Panc1 (cell line): ENCODE measurements around the gene ROR1. TPM values are rescaled to one million over a fixed set of nuclear protein-coding genes. Genes with fewer than 3 reads are reported as not detected.

ENCODE experiments used
- ATAC-seq: fragments of 200-7000 bp; cut with Tn5 transposase; 2 replicates; pipeline ENCODE4 v1.9.1; 2020; ENCODE audit warnings: mild to moderate bottlenecking, moderate library complexity
- BruUV-seq: library from RNA; stranded (reverse); fragments of 400-500 nt; replicated peaks from 2 replicates; lab custom pipeline; 2021; lab: Mats Ljungman, UMichigan
- CTCF ChIA-PET: fragments of 300-600 bp; sonication (Branson Sonifier 250); formaldehyde crosslinking; loops from one replicate; lab custom pipeline; 2022; ENCODE audit warnings: antibody characterized with exemption; lab: Charles Lee
- POLR2A ChIA-PET: fragments of 300-600 bp; sonication (Branson Sonifier 250); formaldehyde crosslinking; loops from one replicate; lab custom pipeline; 2022; ENCODE audit warnings: antibody characterized with exemption; lab: Charles Lee
- DNase-seq: peaks from one replicate; pipeline ENCODE4 v3.0.0-alpha.2; 2010; ENCODE audit warnings: low read depth, low spot score
- H3K27ac ChIP-seq: 2 replicates; pipeline ENCODE4 v1.5.1; 2011; ENCODE audit warnings: mild to moderate bottlenecking, low read length, inconsistent platforms
- H3K27me3 ChIP-seq: fragments of 200-500 bp; sonication (Bioruptor generic); 2 replicates; pipeline ENCODE4 v1.6.0; 2014; ENCODE audit warnings: low read length, inconsistent platforms; ENCODE audit not compliant: control insufficient read depth, insufficient read depth
- H3K36me3 ChIP-seq: fragments of 200-500 bp; sonication (Bioruptor generic); 2 replicates; pipeline ENCODE4 v1.5.1; 2014; ENCODE audit warnings: inconsistent platforms, mild to moderate bottlenecking, low read length, moderate library complexity; ENCODE audit not compliant: control insufficient read depth, insufficient read depth
- H3K4me1 ChIP-seq: 2 replicates; pipeline ENCODE4 v1.5.1; 2011; ENCODE audit warnings: inconsistent platforms, mild to moderate bottlenecking, low read length, moderate library complexity; ENCODE audit not compliant: control insufficient read depth, insufficient read depth
- H3K4me3 ChIP-seq, 2 experiments: 2 replicates each; pipeline ENCODE4 v1.5.1; 2011 to 2012; ENCODE audit warnings: low read depth in 2 of 2, low read length in 2 of 2, mild to moderate bottlenecking in 2 of 2, inconsistent platforms in 1 of 2, moderate library complexity in 1 of 2
- H3K9me3 ChIP-seq: fragments of 200-500 bp; sonication (Bioruptor generic); 2 replicates; pipeline ENCODE4 v1.5.1; 2014; ENCODE audit warnings: low read depth, mild to moderate bottlenecking, inconsistent platforms, low read length, moderate library complexity; ENCODE audit not compliant: control insufficient read depth, insufficient read depth
- CTCF ChIP-seq: fragments of 450-650 bp; IDR thresholded peaks from 2 replicates; pipeline ENCODE4 v1.5.1; 2017; ENCODE audit warnings: mild to moderate bottlenecking
- POLR2AphosphoS5 ChIP-seq: IDR thresholded peaks from 2 replicates; pipeline ENCODE4 v1.6.1; 2012; ENCODE audit warnings: mild to moderate bottlenecking, low read depth, low read length, moderate library complexity
- REST ChIP-seq, 2 experiments: IDR thresholded peaks; 2 replicates each; pipeline ENCODE4 v1.6.1; 2011 to 2012; ENCODE audit warnings: low read depth in 2 of 2, control low read depth in 1 of 2, low read length in 1 of 2, mild to moderate bottlenecking in 1 of 2, moderate library complexity in 1 of 2; ENCODE audit not compliant: insufficient read depth in 1 of 2
- SIN3A ChIP-seq: IDR thresholded peaks from 2 replicates; pipeline ENCODE4 v1.6.1; 2012; ENCODE audit warnings: low read depth, mild to moderate bottlenecking, low read length, moderate library complexity, borderline replicate concordance; ENCODE audit not compliant: insufficient read depth
- TCF7L2 ChIP-seq: IDR thresholded peaks from 2 replicates; pipeline ENCODE4 v1.6.1; 2011; ENCODE audit warnings: mild to moderate bottlenecking, low read depth, low read length, inconsistent platforms
- in situ Hi-C: cut with HindIII; loops from 2 replicates; pipeline ENCODE4 v1.10.0; 2016; ENCODE audit warnings: low sequenced_read_pairs, low pct_unique_long_range_greater_than_20kb
- intact Hi-C: fragments of 100-400 bp; cut with micrococcal nuclease; formaldehyde crosslinking; loops from one replicate; pipeline ENCODE4 v1.10.0; 2022; ENCODE audit not compliant: unreplicated experiment
- total RNA-seq: library from RNA; stranded (reverse); gene quantifications from one replicate; pipeline ENCODE4 v1.2.1, GENCODE V29; 2021; ENCODE audit not compliant: unreplicated experiment

Gene ROR1
- total RNA-seq, 1 experiment from 2014 or later, result 19.3 TPM

- no TSS peak for BruUV-seq
- peak; percentile 14; the same call in 1 of the 2 replicates for TF ChIP-seq CTCF
- TF ChIP-seq REST (IDR thresholded peaks at IDR 0.05; ENCODE audit: insufficient read depth in 1 of 2, low read depth in 2 of 2, low read length in 1 of 2), result no peak
- no peaks in the 10 kb centered on the region for H3K27me3 ChIP-seq
- ATAC-seq, result no peak
- intact Hi-C loops (no loop called here), in situ Hi-C loops (no loop called here)
- H3K27ac ChIP-seq, result peak overlapping the region; percentile 31; the same call in 1 of the 2 replicates
- CTCF ChIA-PET, result no interaction called here
- H3K36me3 ChIP-seq, result no peaks in the 10 kb centered on the region
- POLR2A ChIA-PET, result no interaction called here
- H3K4me3 ChIP-seq, result no peak overlapping the region
- peaks cover 73% of the 10 kb centered on the region for H3K4me1 ChIP-seq
- H3K9me3 ChIP-seq, result no peaks in the 10 kb centered on the region
- no peak for DNase-seq
These were observed 96.3 kb downstream of the ROR1 start for GRCh38 chr1:63870152-63870551.

- peak overlapping the region; percentile 31; the same call in 1 of the 2 replicates for H3K27ac ChIP-seq
- POLR2A ChIA-PET, result no interaction called here
- CTCF ChIA-PET, result no interaction called here
- H3K9me3 ChIP-seq, result no peaks in the 10 kb centered on the region
- H3K4me1 ChIP-seq, result peaks cover 75% of the 10 kb centered on the region
- H3K4me3 ChIP-seq, result no peak overlapping the region
- TF ChIP-seq REST (IDR thresholded peaks at IDR 0.05; ENCODE audit: insufficient read depth in 1 of 2, low read depth in 2 of 2, low read length in 1 of 2), result no peak
- TF ChIP-seq CTCF, result no peak
- TF ChIP-seq TCF7L2, result no peak
- TF ChIP-seq POLR2AphosphoS5, result no peak
- no peak for TF ChIP-seq SIN3A
- no TSS peak for BruUV-seq
- intact Hi-C loops, result no loop called here
- no peak for ATAC-seq
- H3K36me3 ChIP-seq, result no peaks in the 10 kb centered on the region
- no peaks in the 10 kb centered on the region for H3K27me3 ChIP-seq
- DNase-seq, result no peak
- in situ Hi-C loops, result no loop called here
These were observed 97.6 kb downstream of the ROR1 start for GRCh38 chr1:63871463-63871862.
